Endothelial cell of umbilical vein (primary cell): ENCODE results near the gene CYP1B1.

Experiments
- EZH2 ChIP-seq: IDR thresholded peaks from 2 replicates; pipeline ENCODE4 v1.6.1; 2012; ENCODE audit warnings: borderline replicate concordance, low read depth, mild to moderate bottlenecking, moderate library complexity, low read length, inconsistent platforms; ENCODE audit not compliant: severe bottlenecking
- POLR2A ChIP-seq: IDR thresholded peaks from 2 replicates; pipeline ENCODE4 v1.6.1; 2012; ENCODE audit warnings: low read depth, mild to moderate bottlenecking, control low read depth, low read length
- TF ChIP-seq, protein P1 (sequence below), 2 donors: IDR thresholded peaks; 1 replicate in 1 of 2; 2 replicates in 1 of 2; pipeline ENCODE4 v1.5.1; 2011; ENCODE audit warnings: low read length in 2 of 2, mild to moderate bottlenecking in 2 of 2, moderate library complexity in 2 of 2, control low read depth in 1 of 2, inconsistent platforms in 1 of 2, low read depth in 1 of 2; ENCODE audit not compliant: insufficient read depth in 1 of 2; ENCODE audit errors: extremely low read depth in 1 of 2

DNA sequence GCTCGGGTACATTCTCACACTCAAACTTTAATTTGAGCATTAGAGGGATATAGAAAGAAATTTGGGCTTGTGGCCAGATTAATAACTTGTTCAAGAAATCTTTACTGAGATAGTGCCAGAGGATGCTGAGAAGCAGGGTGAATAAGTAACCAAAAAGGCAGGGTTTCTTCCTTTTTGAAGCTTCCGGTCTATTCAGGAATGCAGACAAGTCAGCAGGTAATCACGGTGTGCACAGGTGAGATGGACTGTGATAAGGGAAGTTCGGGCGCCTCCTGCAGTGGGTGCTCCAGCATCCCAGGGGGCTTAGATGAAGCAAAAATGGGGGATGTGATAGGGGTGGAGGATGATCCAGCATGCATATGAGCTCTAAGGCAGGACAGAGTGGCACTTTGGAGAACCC, 44.9 kb upstream of the CYP1B1 start:
- TF ChIP-seq, protein P1, sequence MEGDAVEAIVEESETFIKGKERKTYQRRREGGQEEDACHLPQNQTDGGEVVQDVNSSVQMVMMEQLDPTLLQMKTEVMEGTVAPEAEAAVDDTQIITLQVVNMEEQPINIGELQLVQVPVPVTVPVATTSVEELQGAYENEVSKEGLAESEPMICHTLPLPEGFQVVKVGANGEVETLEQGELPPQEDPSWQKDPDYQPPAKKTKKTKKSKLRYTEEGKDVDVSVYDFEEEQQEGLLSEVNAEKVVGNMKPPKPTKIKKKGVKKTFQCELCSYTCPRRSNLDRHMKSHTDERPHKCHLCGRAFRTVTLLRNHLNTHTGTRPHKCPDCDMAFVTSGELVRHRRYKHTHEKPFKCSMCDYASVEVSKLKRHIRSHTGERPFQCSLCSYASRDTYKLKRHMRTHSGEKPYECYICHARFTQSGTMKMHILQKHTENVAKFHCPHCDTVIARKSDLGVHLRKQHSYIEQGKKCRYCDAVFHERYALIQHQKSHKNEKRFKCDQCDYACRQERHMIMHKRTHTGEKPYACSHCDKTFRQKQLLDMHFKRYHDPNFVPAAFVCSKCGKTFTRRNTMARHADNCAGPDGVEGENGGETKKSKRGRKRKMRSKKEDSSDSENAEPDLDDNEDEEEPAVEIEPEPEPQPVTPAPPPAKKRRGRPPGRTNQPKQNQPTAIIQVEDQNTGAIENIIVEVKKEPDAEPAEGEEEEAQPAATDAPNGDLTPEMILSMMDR (IDR thresholded peaks at IDR 0.05; ENCODE audit: extremely low read depth in 1 of 2, insufficient read depth in 1 of 2, low read depth in 1 of 2, low read length in 2 of 2) = no peak
- no peak for TF ChIP-seq POLR2A
- no peak for TF ChIP-seq EZH2
